ENCODE measurements around the gene STYXL1. TPM values are rescaled to one million over a fixed set of nuclear protein-coding genes. Genes with fewer than 3 reads are reported as not detected.

Gene STYXL1
- total RNA-seq, 1 donor from 2014 or later = 0.96 TPM

- no peaks in the 10 kb centered on the region for H3K9me3 ChIP-seq
- H3K36me3 ChIP-seq = peaks cover 20 to 24% of the 10 kb centered on the region in 2 donors
- no peak for DNase-seq (ENCODE audit: low spot score in 2 of 2)
- H3K4me3 ChIP-seq = no peak overlapping the region
- H3K27ac ChIP-seq = peak overlapping the region; percentile 99 to 100
- peaks cover 10 to 28% of the 10 kb centered on the region in 2 donors for H3K4me1 ChIP-seq
- H3K27me3 ChIP-seq = no peaks in the 10 kb centered on the region
- intact Hi-C loops (cut with DNase I) = loop anchor here (10.0 kb wide), 1 partner anchor 323 kb away; no protein-coding TSS in a partner anchor
- no peak for TF ChIP-seq CTCF (IDR thresholded peaks at IDR 0.05)
Measured at GRCh38 chr7:75991531-75992082, 56.2 kb downstream of the STYXL1 start.

GRCh38 chr7:75989500-75990388, 58.1 kb downstream of the STYXL1 start:
- peaks cover 39 to 43% of the 10 kb centered on the region in 2 donors for H3K36me3 ChIP-seq
- no peak for TF ChIP-seq CTCF (IDR thresholded peaks at IDR 0.05)
- peaks cover 6 to 22% of the 10 kb centered on the region in 2 donors for H3K4me1 ChIP-seq
- peak in 1 of 2 donors; percentile 71 for DNase-seq (ENCODE audit: low spot score in 2 of 2)
- H3K4me3 ChIP-seq = peak overlapping the region; percentile 2 to 37
- H3K9me3 ChIP-seq = no peaks in the 10 kb centered on the region
- H3K27ac ChIP-seq = peak overlapping the region; percentile 72 to 99
- H3K27me3 ChIP-seq = no peaks in the 10 kb centered on the region
- intact Hi-C loops (cut with DNase I) = loop anchor here (10.0 kb wide), 1 partner anchor 325 kb away; no protein-coding TSS in a partner anchor

GRCh38 chr7:75988568-75989499, 59.0 kb downstream of the STYXL1 start:
- Histone ChIP-seq H3K4me1 (peaks cover 6 to 22% of the 10 kb centered on the region in 2 donors), H3K4me3 (peak overlapping the region; percentile 2 to 37), H3K36me3 (peaks cover 47 to 52% of the 10 kb centered on the region in 2 donors), H3K27me3 (no peaks in the 10 kb centered on the region), H3K27ac (peak overlapping the region; percentile 72 to 99), H3K9me3 (no peaks in the 10 kb centered on the region)
- intact Hi-C loops (cut with DNase I) = no loop called here
- no peak for DNase-seq (ENCODE audit: low spot score in 2 of 2)
- TF ChIP-seq CTCF (IDR thresholded peaks at IDR 0.05) = no peak

- H3K4me3 ChIP-seq = no peak overlapping the region
- peaks cover 53 to 59% of the 10 kb centered on the region in 2 donors for H3K36me3 ChIP-seq
- peaks cover 6 to 14% of the 10 kb centered on the region in 2 donors for H3K4me1 ChIP-seq
- no peaks in the 10 kb centered on the region for H3K27me3 ChIP-seq
- peak overlapping the region in 1 of 2 donors; percentile 4 for H3K27ac ChIP-seq
- DNase-seq (ENCODE audit: low spot score in 2 of 2) = no peak
- no peak for TF ChIP-seq CTCF (IDR thresholded peaks at IDR 0.05)
- no peaks in the 10 kb centered on the region for H3K9me3 ChIP-seq
- intact Hi-C loops (cut with DNase I) = no loop called here
Measured at GRCh38 chr7:75987805-75988567, 59.8 kb downstream of the STYXL1 start.
